Mesenchymal stem cell (in vitro differentiated cells and primary cell): ENCODE results near the gene PHF20.
"Not testable (repeated sequence)": the region's sequence is repeated elsewhere in the genome, so short reads cannot be mapped to it uniquely, and the experiment has no call there.

ENCODE experiments used
- DNase-seq: peaks from one replicate; pipeline ENCODE4 v3.0.0-alpha.2; 2013
- H2AFZ ChIP-seq: one replicate; pipeline ENCODE4 v1.6.1; 2013; ENCODE audit warnings: low read depth, mild to moderate bottlenecking, control low read depth, inconsistent platforms, low read length, moderate library complexity
- H2AK5ac ChIP-seq: 2 replicates; pipeline ENCODE4 v1.6.1; 2013; ENCODE audit warnings: low read length, moderate library complexity, mild to moderate bottlenecking, inconsistent platforms; ENCODE audit not compliant: severe bottlenecking
- H2BK120ac ChIP-seq: one replicate; pipeline ENCODE4 v1.6.1; 2013; ENCODE audit warnings: low read depth, mild to moderate bottlenecking, inconsistent platforms, low read length, moderate library complexity
- H2BK12ac ChIP-seq, 2 experiments: one replicate each; pipeline ENCODE4 v1.6.1; 2013; ENCODE audit warnings: inconsistent platforms in 2 of 2, low read length in 2 of 2, mild to moderate bottlenecking in 2 of 2, moderate library complexity in 2 of 2, control low read depth in 1 of 2
- H2BK15ac ChIP-seq: one replicate; pipeline ENCODE4 v1.6.1; 2013; ENCODE audit warnings: mild to moderate bottlenecking, low read depth, inconsistent platforms; ENCODE audit not compliant: poor library complexity, severe bottlenecking
- H2BK5ac ChIP-seq: 2 replicates; pipeline ENCODE4 v1.6.1; 2013; ENCODE audit warnings: low read depth, mild to moderate bottlenecking, low read length, control low read depth, inconsistent platforms; ENCODE audit not compliant: poor library complexity, severe bottlenecking
- H3K14ac ChIP-seq, 2 experiments: one replicate each; pipeline ENCODE4 v1.6.1; 2013; ENCODE audit warnings: inconsistent platforms in 2 of 2, low read length in 2 of 2, control low read depth in 1 of 2, mild to moderate bottlenecking in 1 of 2, moderate library complexity in 1 of 2
- H3K18ac ChIP-seq, 2 experiments: one replicate each; pipeline ENCODE4 v1.6.1; 2013; ENCODE audit warnings: inconsistent platforms in 2 of 2, low read length in 2 of 2, control low read depth in 1 of 2, low read depth in 1 of 2, mild to moderate bottlenecking in 1 of 2
- H3K23ac ChIP-seq, 2 experiments: one replicate each; pipeline ENCODE4 v1.6.1; 2013; ENCODE audit warnings: inconsistent platforms in 2 of 2, low read length in 2 of 2, mild to moderate bottlenecking in 2 of 2, moderate library complexity in 2 of 2, control low read depth in 1 of 2
- H3K27ac ChIP-seq: 2 replicates; pipeline ENCODE4 v1.5.1; 2013; ENCODE audit warnings: mild to moderate bottlenecking, moderate library complexity, low read length, control low read depth, inconsistent platforms; ENCODE audit not compliant: poor library complexity, severe bottlenecking
- H3K27me3 ChIP-seq, 2 experiments: 2 replicates each; pipeline versions ENCODE4 v1.6.1 to v1.7.0; 2013; ENCODE audit warnings: low read length in 2 of 2, mild to moderate bottlenecking in 2 of 2, moderate library complexity in 2 of 2, control low read depth in 1 of 2, inconsistent platforms in 1 of 2; ENCODE audit not compliant: control insufficient read depth in 1 of 2, insufficient read depth in 1 of 2
- H3K36me3 ChIP-seq, 2 experiments: 2 replicates each; pipeline versions ENCODE4 v1.6.1 to v1.7.0; 2013; ENCODE audit warnings: low read length in 2 of 2, control low read depth in 1 of 2, inconsistent platforms in 1 of 2, low read depth in 1 of 2, mild to moderate bottlenecking in 1 of 2; ENCODE audit not compliant: insufficient read depth in 2 of 2, control insufficient read depth in 1 of 2
- H3K4ac ChIP-seq, 2 experiments: one replicate each; pipeline ENCODE4 v1.6.1; 2013; ENCODE audit warnings: inconsistent platforms in 2 of 2, low read length in 2 of 2, mild to moderate bottlenecking in 2 of 2, moderate library complexity in 2 of 2, control low read depth in 1 of 2, low read depth in 1 of 2
- H3K4me1 ChIP-seq: 2 replicates; pipeline ENCODE4 v1.6.1; 2013; ENCODE audit warnings: low read depth, low read length, control low read depth; ENCODE audit not compliant: control insufficient read depth, insufficient read depth
- H3K4me2 ChIP-seq: 2 replicates; pipeline ENCODE4 v1.6.1; 2013; ENCODE audit warnings: low read length, mild to moderate bottlenecking, inconsistent platforms; ENCODE audit not compliant: poor library complexity, severe bottlenecking
- H3K4me3 ChIP-seq, 2 experiments: 2 replicates each; pipeline versions ENCODE4 v1.5.1 to v1.7.0; 2013; ENCODE audit warnings: low read length in 2 of 2, mild to moderate bottlenecking in 2 of 2, control low read depth in 1 of 2, low read depth in 1 of 2; ENCODE audit not compliant: insufficient read depth in 1 of 2
- H3K79me1 ChIP-seq: replicated peaks from 2 replicates; pipeline ENCODE4 v1.6.1; 2013; ENCODE audit warnings: mild to moderate bottlenecking, control low read depth, low read length, inconsistent platforms; ENCODE audit not compliant: poor library complexity, severe bottlenecking
- H3K9ac ChIP-seq: 2 replicates; pipeline ENCODE4 v1.7.0; 2013; ENCODE audit warnings: mild to moderate bottlenecking, low read length, moderate library complexity
- H3K9me3 ChIP-seq: 2 replicates; pipeline ENCODE4 v1.7.0; 2013; ENCODE audit warnings: mild to moderate bottlenecking, low read length; ENCODE audit not compliant: control insufficient read depth
- H4K8ac ChIP-seq: one replicate; pipeline ENCODE4 v1.6.1; 2013; ENCODE audit warnings: inconsistent platforms, mild to moderate bottlenecking, low read length, moderate library complexity
- H4K91ac ChIP-seq: one replicate; pipeline ENCODE4 v1.6.1; 2013; ENCODE audit warnings: mild to moderate bottlenecking, low read length, inconsistent platforms
- WGBS: methylation state at CpG from one replicate; pipeline ENCODE4 v1.1.7; 2013; ENCODE audit warnings: mixed read lengths; 5-methylcytosine and 5-hydroxymethylcytosine counted together

PHF20 gene

GRCh38 chr20:35882427-35883161, 110.8 kb downstream of the PHF20 start:
- peaks cover 11% of the 10 kb centered on the region for H3K4me1 ChIP-seq
- H2BK5ac ChIP-seq, H3K4ac ChIP-seq, H2BK12ac ChIP-seq, H2BK120ac ChIP-seq, H3K18ac ChIP-seq, H3K23ac ChIP-seq, H3K27me3 ChIP-seq, H2AFZ ChIP-seq, H3K36me3 ChIP-seq, H4K91ac ChIP-seq, H3K4me3 ChIP-seq, H3K4me2 ChIP-seq, H4K8ac ChIP-seq, H3K9me3 ChIP-seq, H2BK15ac ChIP-seq: not testable (repeated sequence)
- H3K27ac ChIP-seq = peak overlapping the region; percentile 94
- peak overlapping the region; percentile 26 for H2AK5ac ChIP-seq
- peak; percentile 31 for DNase-seq
- H3K14ac ChIP-seq = peak overlapping the region in 1 of 2 experiments; percentile 38
- H3K79me1 ChIP-seq = peaks cover 12% of the 10 kb centered on the region
- peak overlapping the region; percentile 88 for H3K9ac ChIP-seq
- WGBS = 97% methylated on average over 6 of the region's 9 CpGs

DNA sequence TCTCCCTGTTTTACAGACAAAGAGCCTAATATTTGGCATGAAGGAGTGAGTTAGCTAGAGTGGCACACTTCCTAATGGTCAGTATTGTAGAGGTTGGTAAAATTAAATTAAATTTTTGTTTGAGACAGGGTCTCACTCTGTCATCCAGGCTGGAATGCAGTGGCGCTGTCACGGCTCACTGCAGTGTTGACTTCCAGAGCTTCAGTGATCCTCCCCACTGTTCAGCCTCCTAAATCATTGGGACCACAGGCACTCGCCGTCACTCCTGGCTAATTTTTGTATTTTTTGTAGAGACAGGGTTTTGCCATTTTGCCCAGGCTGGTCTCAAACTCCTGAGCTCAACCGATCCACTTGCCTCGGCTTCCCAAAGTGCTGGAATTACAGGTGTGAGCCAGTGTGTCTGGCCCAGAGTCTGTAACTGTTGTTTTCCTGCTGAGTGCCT, 111.5 kb downstream of the PHF20 start:
- Histone ChIP-seq H4K91ac (no peak overlapping the region), H4K8ac (no peak overlapping the region), H3K4me3 (peak overlapping the region in 1 of 2 experiments; percentile 35), H3K4me2 (peak overlapping the region; percentile 16), H3K18ac (peak overlapping the region in 1 of 2 experiments; percentile 66), H3K9ac (peak overlapping the region; percentile 88), H3K4me1 (peaks cover 11% of the 10 kb centered on the region), H2AFZ (no peak overlapping the region), H2BK12ac (peak overlapping the region; percentile 39 to 71), H3K79me1 (peaks cover 9% of the 10 kb centered on the region), H3K27me3 (no peaks in the 10 kb centered on the region), H2AK5ac (peak overlapping the region; percentile 57), H3K9me3 (no peaks in the 10 kb centered on the region), H3K36me3 (peaks cover 4 to 5% of the 10 kb centered on the region in 2 experiments), H2BK5ac (peak overlapping the region; percentile 46), H3K23ac (no peak overlapping the region), H2BK15ac (no peak overlapping the region), H2BK120ac (no peak overlapping the region), H3K4ac (no peak overlapping the region), H3K14ac (no peak overlapping the region), H3K27ac (peak overlapping the region; percentile 94)
- WGBS = 33% methylated on average over 6 of the region's 6 CpGs
- no peak for DNase-seq

- 3% methylated on average over 9 of the region's 10 CpGs for WGBS
- Histone ChIP-seq H2BK12ac (peak overlapping the region in 1 of 2 experiments; percentile 71), H3K4me3 (peak overlapping the region in 1 of 2 experiments; percentile 35), H3K18ac (peak overlapping the region; percentile 54 to 66), H2BK5ac (peak overlapping the region; percentile 46), H4K91ac (no peak overlapping the region), H2AK5ac (peak overlapping the region; percentile 57), H3K36me3 (peaks cover 3 to 4% of the 10 kb centered on the region in 2 experiments), H4K8ac (no peak overlapping the region), H3K27ac (peak overlapping the region; percentile 94), H3K79me1 (peaks cover 12% of the 10 kb centered on the region), H2BK120ac (no peak overlapping the region), H3K27me3 (no peaks in the 10 kb centered on the region), H2AFZ (peak overlapping the region; percentile 74), H3K4me2 (peak overlapping the region; percentile 40), H3K23ac (no peak overlapping the region), H2BK15ac (no peak overlapping the region), H3K9ac (peak overlapping the region; percentile 88), H3K4me1 (peaks cover 11% of the 10 kb centered on the region), H3K14ac (no peak overlapping the region), H3K9me3 (no peaks in the 10 kb centered on the region), H3K4ac (no peak overlapping the region)
- peak; percentile 100 for DNase-seq
Measured at GRCh38 chr20:35883778-35884540, 112.1 kb downstream of the PHF20 start.

DNA sequence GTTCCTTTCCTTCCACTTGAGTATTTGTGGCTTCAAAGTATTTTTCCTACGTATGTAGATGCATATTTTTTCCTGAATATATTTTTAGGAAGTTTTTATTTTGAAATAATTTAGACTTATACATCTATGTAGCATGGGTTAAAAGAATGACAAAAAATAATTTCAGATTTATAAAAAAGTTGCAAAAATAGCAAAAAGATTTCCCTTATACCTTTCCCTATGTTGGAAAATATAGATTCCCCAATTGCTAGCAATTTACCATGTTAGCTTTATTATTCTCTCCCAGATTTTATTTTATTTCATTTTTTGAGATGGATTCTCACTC, 112.7 kb downstream of the PHF20 start:
- no peak for DNase-seq
- peak overlapping the region in 1 of 2 experiments; percentile 31 for H3K4me3 ChIP-seq
- no peak overlapping the region for H4K91ac ChIP-seq
- H3K9me3 ChIP-seq = no peaks in the 10 kb centered on the region
- H2BK5ac ChIP-seq = no peak overlapping the region
- no peak overlapping the region for H2BK15ac ChIP-seq
- H3K4me1 ChIP-seq = peaks cover 11% of the 10 kb centered on the region
- no peak overlapping the region for H3K4me2 ChIP-seq
- H3K4ac ChIP-seq = no peak overlapping the region
- no peak overlapping the region for H2BK120ac ChIP-seq
- H3K18ac ChIP-seq = no peak overlapping the region
- H3K14ac ChIP-seq = no peak overlapping the region
- no peak overlapping the region for H2AK5ac ChIP-seq
- H3K27ac ChIP-seq = peak overlapping the region; percentile 94
- peaks cover 15% of the 10 kb centered on the region for H3K79me1 ChIP-seq
- no peaks in the 10 kb centered on the region for H3K27me3 ChIP-seq
- no peak overlapping the region for H2AFZ ChIP-seq
- H4K8ac ChIP-seq = no peak overlapping the region
- H3K23ac ChIP-seq = no peak overlapping the region
- no CpG with 5 or more reads among the region's 1 CpG for WGBS
- H3K9ac ChIP-seq = peak overlapping the region; percentile 88
- H2BK12ac ChIP-seq = no peak overlapping the region
- H3K36me3 ChIP-seq = peaks cover 3 to 4% of the 10 kb centered on the region in 2 experiments
